Posterior vena cava (tissue), 2 donors: ENCODE measurements around the gene SCARB1. TPM values are rescaled to one million over a fixed set of nuclear protein-coding genes. Genes with fewer than 3 reads are reported as not detected.

Experiments
- DNase-seq: peaks from one replicate; pipeline ENCODE4 v3.0.0-alpha.2; 2020; ENCODE audit warnings: low spot score
- intact Hi-C, 2 donors: fragments of 100-400 bp; cut with DNase I; formaldehyde crosslinking; loops; one replicate each; pipeline versions ENCODE4 v1.14.1 to v1.14.2; 2022 to 2023
- total RNA-seq, 2 donors: library from RNA; stranded (reverse); fragmentation: NEBNext Ultra II Directional; extraction: Animal tissue kit (Norgen Biotek cat#: 25700); gene quantifications; one replicate each; pipeline ENCODE4 v1.2.1, GENCODE V29; 2021
- donor health status: DM: yes; HTN: yes; CAD: no.
- donor health status: DM: yes; HTN: yes; CAD: no.

The SCARB1 gene
- total RNA-seq, 2 donors from 2014 or later = 13.0 to 14.3 TPM

DNA sequence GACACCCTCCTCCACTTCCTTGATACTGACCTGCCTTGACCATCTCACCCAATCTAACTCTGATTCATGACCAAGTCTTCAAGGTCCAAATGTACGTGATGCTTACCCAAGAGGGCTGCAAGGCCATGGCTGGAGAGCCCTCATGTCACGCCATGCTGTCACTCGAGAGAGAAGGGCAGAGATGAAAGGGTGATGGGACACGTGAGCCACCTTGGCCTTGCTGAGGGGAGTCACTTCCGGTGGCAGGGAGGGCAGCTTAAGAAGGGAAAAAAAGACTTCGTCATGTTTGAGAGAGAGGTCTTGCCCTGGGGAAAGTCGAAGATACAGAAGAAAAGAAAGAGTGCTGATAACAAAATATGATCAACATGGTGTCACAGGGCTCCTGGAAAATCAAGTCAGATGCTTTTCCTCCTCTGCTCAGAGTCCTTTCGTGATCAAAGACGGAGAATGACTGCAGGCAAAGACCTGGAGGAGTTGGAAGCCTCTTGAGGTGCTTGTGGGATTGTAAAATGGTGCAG, 3.3 kb upstream of the SCARB1 start:
- intact Hi-C loops = no loop called here
- no peak for DNase-seq

DNA sequence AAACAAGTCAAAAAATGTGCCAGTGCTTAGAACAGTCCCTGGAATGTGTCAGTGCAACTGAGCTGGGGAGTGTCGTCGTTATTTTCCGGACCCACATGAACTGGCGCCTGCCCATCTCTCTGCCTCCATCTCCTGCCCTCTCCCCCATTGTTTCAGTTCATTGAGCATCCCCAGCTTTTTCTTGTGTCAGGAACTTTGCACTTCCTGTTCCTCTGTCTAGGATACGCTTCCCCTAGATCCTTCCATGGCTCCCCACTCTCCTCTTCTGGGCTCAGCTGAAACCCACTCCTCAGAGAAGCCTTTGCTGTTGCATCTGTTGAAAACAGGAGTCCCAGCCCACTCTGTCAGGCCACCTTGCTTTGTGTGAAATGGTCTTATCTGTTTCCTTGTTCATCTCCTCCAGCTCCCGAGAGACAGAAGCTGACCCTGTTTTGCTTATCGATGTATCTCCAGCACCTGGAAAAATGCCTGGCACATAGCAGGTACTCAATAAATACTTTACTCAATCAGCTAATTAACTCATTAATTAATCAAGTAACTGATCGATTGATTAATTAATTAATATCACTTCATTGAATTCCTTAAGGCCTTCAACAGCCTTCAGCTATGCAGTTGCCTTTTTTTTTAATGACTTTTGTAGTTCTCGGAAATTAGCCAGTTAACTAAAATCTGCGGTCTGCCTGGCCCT, 2.7 kb upstream of the SCARB1 start:
- DNase-seq = no peak
- intact Hi-C loops = no loop called here

DNA sequence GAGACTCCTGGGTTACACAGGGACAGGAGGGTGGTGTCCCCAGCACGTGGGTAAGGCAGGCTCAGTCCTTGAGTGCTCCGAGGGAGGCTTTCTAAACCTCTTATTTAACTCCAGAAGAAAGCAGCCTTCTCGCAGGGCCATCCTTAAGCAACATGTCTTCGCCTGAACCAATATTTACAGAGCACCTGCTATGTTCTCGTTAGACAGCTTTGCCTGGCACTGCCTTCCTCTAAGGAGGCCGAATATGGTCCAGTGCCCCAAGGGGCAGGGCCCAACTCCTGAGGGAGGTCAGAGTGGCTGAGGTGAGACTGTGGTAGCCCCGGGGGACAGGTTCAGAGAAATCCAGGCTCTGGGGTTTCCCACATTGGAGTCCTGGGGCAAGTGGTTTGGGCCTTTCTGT, 2.1 kb upstream of the SCARB1 start:
- DNase-seq = no peak
- intact Hi-C loops = no loop called here

DNA sequence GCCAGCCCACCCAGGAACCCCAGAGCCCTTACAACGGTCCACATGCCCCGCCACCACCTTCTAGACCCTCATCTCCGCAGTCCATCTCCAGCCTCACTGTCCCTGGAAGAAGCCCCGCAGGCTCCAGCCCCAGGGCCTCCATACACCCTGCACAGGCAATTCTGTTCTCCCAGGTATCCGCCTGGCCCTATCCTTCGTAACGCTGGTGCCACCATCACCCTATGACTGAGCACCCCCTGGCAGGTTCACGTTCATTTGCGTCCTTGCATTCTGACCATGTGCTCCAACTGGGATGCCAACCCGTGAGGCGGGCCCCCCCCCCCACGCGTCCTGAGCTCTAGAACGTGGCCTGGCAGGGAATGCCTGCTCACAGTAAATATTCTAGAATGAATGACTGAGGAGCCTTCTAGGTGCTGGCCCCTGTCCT, 675 bp upstream of the SCARB1 start:
- DNase-seq = no peak
- intact Hi-C loops = no loop called here

DNA sequence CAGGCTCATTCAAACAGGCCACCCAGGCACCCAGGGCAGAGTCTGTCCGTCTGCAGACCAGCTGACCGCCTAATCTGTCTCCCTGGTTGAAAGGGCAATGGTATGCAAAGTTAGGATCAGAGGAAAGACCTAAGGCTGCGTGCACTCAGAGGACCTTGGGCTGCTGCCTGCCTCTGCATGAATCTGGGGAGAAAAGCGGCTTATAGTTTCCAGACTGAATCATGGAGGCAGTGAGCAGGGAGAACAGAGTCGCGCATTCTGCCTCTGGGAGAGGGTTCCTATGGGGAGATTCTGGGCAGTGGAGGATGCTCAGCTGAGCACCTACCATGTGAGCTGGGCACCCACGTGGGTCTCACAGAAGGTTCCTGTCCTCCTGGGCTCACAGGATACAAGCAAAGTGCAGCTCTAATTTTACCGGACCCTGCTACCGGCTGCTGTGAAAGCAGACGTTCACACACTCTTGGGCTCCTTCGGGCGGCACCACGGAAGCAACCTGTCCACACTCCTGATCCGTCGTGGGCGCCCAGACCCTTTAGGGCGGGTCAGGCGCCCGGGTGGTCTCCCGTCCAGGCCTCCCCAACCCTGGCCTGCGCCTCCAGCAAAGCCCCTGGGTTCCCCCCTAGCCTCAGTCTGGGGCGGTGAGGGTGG, 772 bp downstream of the SCARB1 start:
- DNase-seq = no peak
- intact Hi-C loops = loop anchor here in 1 of 2 donors (2.0 kb wide), 1 partner anchor 250 kb away; no protein-coding TSS in a partner anchor

DNA sequence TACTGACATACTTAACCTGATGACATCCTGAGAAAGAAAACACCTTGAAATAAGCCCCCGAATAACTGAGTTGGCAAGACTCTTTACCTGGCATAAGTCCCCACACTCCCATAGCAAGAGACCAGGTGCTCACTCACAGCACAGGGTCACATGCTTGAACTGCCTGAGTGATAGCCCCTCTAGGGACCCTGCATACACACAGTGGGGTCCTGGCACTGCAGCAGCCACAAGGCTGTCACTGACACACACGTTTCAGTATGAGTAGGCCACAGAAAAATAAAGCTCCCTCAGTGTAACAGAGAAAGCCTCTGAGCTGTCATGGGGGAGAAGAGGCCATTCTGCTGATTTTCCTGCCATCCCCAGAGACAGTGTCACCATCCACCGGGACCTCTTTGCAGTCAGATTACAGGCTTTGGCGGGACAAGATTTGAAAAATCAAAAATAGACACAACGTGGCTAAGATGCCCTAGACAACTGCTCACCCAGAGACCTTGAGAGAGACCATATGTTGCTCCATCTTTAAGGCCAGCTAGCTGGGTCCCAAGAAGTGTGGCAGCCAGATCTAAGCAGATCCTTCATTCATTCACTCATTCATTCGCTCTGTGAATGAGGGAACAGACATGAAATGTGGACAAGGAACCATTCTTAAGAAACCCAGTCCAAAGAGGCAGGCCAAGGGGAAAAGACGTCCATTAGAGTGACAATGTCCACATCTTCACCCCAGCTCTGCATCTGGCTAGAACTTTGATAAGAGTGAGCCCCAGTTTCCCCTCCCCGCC, 1.6 kb downstream of the SCARB1 start:
- no peak for DNase-seq
- intact Hi-C loops = loop anchor here in 1 of 2 donors (2.0 kb wide), 1 partner anchor 249 kb away; no protein-coding TSS in a partner anchor

DNA sequence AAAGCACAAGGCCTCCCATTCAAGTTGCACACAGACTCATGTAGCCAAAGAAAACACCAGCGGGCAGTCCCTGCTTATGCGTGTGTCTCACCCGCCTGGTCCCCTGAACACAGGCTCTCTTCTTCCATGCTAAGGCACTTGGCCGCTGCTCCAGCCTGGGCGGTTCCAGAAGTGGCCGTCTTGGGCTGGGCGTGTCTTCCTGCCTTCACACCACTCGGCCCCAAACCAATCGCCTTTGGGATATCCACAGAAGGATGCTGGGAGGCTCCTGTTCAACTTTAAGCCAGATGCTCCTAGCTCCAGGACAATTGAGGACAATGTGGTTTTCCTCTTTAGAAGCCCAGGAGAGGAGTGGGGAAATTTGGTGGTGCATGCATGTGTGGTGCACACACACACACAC, 2.2 kb downstream of the SCARB1 start:
- intact Hi-C loops = no loop called here
- DNase-seq = peak; percentile 90

DNA sequence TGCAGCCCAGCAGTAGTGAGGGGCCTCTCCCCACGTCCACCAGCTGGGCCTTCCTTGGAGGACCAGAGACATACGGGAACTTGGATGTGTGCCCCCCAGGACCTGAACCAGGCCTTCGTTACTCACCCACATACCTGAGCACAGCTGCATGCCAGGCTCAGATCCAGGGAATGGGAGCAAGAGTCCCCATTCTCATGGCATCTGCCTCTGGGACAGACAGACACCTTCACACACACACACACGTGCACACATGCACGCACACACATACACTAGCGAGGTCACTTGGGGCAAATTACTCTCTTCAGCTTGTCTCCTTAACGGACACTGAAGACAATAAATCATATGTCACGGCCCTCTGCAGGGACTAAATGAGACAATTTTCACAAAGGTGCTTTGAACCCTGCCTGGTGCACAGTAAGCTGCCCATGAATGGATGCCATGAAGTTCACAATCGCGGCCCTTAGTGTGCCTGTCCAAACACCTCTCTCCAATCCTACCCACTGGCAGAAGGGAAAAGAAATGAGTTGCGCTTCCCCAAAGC, 5.7 kb downstream of the SCARB1 start:
- intact Hi-C loops = no loop called here
- no peak for DNase-seq

DNA sequence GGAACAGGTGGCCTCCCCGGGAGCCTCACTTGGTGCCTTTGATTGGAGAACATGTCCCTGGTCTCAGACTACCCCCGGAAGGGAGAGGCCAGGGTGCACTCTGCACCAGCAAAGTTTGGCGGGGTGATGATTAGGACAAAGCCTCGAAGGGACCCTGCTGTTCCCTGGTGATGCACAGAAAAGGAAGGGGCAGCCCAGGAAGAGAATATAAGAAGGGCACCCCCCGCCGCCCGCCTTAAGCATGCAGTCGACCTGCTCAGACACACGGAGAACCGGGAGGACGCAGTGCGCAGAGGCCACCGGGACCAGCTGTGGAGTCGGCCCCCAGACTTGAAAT, 6.9 kb downstream of the SCARB1 start:
- intact Hi-C loops = no loop called here
- no peak for DNase-seq

DNA sequence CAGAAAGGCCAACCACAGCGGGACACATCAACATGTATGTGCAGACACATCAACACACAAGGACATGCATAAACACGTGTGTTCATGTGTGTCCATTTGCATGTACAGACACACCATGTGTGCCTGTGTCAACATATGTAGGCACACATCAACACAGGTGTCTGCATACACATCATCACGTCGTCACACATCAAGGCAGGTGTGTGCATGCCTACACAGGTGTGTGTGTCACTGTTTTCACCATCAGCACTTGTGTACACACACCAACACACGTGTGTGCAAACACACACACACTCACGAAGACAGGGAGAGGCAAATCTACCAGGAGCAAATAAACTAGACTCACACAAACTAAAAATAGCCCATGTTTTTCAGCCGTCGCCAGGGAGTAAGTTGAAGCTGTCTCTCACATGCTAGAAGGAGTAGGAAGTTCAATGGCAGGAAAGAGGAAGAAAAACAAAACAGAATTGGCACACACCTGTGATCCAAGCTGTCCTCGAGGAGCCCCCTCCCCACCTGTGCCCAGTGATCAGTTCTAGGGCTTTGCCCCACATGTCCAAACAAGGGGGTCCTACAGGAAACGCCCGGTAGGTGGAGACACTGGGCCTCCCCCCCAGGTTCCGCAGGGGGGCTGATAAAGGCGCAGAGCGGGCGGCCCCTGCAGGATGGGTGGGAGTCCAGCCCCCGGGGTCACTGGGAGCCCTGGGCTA, 7.4 kb downstream of the SCARB1 start:
- no peak for DNase-seq
- intact Hi-C loops = no loop called here

DNA sequence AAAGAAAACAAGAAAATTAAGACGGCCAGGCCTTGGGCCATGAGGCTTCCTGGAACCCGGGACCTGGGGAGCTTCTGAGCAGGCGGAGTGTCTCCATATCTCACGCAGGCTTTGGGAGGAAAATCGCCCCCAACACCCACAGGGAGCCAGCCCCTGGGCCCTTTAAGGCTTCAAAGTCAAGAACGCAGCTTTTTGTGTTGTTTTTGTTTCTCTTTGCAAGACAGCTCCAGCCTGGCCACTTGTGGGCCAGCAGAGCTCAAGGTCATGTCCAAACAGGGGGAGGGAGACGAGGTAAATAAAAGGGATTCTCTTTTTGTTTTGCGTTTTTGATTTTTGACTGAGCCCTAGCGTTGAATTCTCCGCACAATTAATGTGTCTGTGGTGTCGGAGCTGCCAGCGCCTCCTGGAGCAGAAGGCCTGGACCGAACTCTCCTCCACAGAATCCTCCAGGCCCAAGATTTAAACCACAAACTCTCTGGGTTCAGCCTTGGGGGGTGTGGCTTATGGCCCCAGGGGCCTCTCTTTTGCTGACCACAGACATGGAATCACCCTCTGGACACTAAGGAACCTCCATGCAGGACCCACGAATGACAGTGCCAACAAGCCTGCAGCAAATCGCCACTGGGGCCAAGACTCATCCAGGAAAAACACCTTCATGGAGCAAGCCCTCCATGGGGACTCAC, 8.2 kb downstream of the SCARB1 start:
- intact Hi-C loops = no loop called here
- DNase-seq = no peak

DNA sequence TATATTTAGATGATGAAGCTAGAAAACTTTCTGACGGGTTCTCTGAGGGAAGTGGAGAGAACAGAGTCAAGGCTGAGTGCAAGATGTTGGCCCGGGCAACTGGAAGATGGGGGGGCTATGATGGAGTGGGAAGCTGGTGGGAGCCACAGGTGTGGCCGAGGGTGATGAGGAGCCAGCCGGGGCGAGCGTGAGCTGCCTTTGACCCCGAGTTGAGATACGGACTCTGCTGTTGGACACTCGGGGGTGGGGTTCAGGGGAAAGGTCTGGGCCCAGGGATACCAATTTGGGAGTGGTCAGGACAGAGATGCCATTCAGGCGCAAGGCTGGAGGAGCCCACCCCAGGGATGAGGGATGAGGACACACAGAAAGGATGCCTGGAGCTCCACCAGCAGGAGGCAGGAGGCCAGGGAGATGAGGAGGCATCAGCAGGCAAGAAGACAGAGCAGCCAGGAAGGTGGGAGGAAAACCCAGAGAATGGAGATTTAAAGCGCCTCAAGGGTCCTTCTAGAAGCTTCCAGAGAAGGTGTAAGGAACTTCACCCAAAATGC, 9.0 kb downstream of the SCARB1 start:
- intact Hi-C loops = no loop called here
- DNase-seq = no peak

DNA sequence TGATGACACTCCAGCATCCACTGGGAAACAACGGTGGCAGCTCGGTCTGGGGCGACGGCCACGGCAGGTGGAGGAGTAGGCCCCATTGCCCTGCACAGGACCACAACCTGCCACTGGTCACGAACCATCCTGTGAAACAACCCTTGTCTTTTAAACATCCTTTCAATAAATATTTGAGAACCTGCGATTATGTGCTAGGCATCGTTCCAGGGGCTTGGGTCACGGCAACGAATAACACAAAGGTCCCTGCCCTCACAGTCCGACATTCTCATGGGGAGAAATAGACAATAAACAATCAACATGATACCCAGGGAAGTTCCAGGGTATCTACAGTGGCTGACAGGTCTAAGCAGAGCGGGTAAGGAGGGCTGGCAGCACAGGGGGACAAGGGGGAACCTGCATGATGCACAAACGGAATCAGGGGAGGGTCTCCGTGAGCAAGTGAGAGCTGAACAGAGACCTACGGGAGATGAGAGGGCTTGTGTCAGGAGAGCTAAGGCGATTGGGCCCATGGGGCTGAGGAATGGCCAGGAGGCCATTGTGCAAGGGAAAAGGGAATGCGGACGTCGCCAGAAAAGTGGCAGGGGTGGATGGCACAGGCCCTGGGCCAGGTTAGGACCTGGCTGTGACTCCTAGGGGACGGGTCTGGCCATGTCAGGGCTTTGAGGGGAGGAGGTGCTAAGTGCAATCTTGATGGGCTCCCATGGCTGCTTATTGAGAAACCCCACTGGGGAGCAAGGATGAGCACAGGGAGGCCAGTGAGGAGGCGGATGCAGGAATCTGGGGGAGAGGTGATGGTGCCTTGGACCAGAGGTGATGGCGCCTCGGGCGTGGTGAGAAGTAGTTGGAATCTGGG, 9.7 kb downstream of the SCARB1 start:
- intact Hi-C loops = no loop called here
- DNase-seq = no peak

DNA sequence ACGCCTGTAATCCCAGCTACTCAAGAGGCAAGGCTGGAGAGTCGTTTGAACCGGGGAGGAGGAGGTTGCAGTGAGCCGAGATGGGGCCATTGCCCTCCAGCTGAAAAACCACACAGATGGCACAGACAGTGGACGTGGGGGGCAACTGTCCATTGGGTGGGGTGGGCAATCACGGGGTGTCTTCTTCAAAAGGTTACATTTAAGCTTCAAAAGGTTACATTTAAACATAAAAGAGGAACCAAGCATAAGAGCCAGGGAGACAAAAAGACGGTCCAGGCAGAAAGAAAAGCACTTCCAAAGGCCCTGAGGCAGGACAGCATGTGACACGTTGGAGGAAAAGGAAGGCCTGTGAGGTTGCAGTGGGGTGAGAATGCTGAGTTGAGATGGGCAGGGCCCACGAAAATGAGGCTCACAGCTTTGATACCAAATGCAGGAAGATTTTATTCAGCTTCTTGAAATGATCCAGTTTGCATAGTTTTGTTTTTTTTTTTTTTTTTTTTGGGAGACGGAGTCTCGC, 10.7 kb downstream of the SCARB1 start:
- intact Hi-C loops = no loop called here

DNA sequence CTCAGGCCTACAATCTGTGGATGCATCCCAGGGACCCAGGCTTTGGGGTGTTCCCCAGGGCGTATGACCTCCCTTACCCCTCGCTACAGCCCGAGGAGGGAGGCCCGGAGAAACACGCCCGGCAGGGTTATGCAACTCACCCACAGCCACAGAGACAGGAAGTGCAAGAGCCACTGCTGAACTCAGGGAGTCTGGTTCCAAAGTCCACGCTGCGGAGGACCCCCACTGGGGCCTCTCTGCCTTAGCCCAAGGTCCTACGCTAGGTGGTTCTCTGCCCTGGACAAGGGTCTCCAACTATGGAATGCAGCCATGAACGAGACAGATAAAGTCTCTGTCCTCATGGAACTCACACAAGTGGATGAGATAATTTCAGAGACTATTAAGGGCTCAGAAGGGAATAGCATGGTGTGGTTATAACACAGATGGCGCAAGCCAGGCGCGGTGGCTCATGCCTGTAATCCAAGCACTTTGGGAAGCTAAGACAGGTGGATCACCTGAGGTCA, 11.3 kb downstream of the SCARB1 start:
- peak; percentile 92 for DNase-seq
- intact Hi-C loops = no loop called here

More for the DNA sequence above, 10.7 kb downstream of the SCARB1 start:
- no peak for DNase-seq

DNA sequence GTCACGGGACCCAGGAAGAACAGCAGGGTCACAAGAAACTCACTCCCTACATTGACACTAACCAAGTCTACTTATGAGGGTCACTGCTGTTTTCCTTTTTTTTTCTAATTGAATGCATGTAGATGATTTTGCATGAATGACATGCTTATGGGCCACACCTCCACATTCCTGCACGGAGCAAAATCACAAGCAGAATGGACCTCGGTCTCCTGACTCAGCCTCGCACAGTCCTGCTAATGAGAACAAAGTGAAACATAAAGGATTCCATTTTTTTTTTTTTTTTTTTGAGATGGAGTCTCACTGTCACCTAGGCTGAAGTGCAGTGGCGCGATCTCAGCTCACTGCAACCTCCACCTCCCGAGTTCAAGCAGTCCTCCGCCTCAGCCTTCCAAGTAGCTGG, 12.3 kb downstream of the SCARB1 start:
- intact Hi-C loops = no loop called here
- DNase-seq = no peak

DNA sequence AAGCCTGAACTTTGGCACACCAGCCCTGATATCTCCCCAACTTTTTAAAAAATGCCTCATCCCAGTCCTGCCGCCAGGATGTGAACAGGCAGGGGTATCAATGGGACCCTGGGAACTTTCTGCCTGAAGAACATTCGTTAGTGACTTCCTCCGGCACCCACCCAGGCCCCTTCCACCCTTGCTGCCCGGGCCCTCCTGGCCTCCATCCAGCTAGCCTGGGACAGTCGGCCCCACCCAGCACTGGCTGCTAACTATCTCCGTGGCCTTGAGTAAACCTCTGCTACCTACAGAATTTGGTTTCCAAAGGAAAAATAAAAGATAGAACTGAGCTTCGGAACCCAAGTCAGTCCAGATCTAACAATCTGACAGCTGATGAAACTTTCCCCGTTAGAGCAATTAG, 14.3 kb downstream of the SCARB1 start:
- intact Hi-C loops = no loop called here
- DNase-seq = no peak
